GM18519 (cell line): ENCODE data around the gene GRIK1.

Experiments used
- ATAC-seq: cut with Tn5 transposase; IDR thresholded peaks from one replicate; pipeline ENCODE4 v1.9.1; 2021; ENCODE audit warnings: mild to moderate bottlenecking, moderate library complexity; ENCODE audit not compliant: unreplicated experiment, low FRiP score

GRIK1 gene

GRCh38 chr21:29568020-29568697 is 371.6 kb downstream of the GRIK1 start:
- ATAC-seq = no peak

GRCh38 chr21:29557931-29558725 is 381.7 kb downstream of the GRIK1 start:
- no peak for ATAC-seq

GRCh38 chr21:29557200-29557599 is 382.6 kb downstream of the GRIK1 start:
- no peak for ATAC-seq

GRCh38 chr21:29555601-29556000 is 384.2 kb downstream of the GRIK1 start:
- no peak for ATAC-seq

GRCh38 chr21:29550205-29550604 is 389.6 kb downstream of the GRIK1 start:
- ATAC-seq = no peak

- no peak for ATAC-seq
Observed at GRCh38 chr21:29549614-29550013, 390.2 kb downstream of the GRIK1 start.

- ATAC-seq = no peak
Observed at GRCh38 chr21:29547998-29548397, 391.8 kb downstream of the GRIK1 start.

GRCh38 chr21:29546071-29546470 is 393.7 kb downstream of the GRIK1 start:
- ATAC-seq = no peak

GRCh38 chr21:29540289-29540688 is 399.5 kb downstream of the GRIK1 start:
- no peak for ATAC-seq

- ATAC-seq = no peak
Observed at GRCh38 chr21:29538115-29538514, 401.7 kb downstream of the GRIK1 start.

- no peak for ATAC-seq
Observed at GRCh38 chr21:29534448-29534847, 405.3 kb downstream of the GRIK1 start.

- ATAC-seq = no peak
Observed at GRCh38 chr21:29529139-29529538, 410.7 kb downstream of the GRIK1 start.

GRCh38 chr21:29526545-29526944 is 413.3 kb downstream of the GRIK1 start:
- ATAC-seq = no peak

GRCh38 chr21:29524055-29524454 is 415.7 kb downstream of the GRIK1 start:
- no peak for ATAC-seq

- ATAC-seq = no peak
Observed at GRCh38 chr21:29523646-29524045, 416.1 kb downstream of the GRIK1 start.

- ATAC-seq = no peak
Observed at GRCh38 chr21:29521872-29522271, 417.9 kb downstream of the GRIK1 start.

- ATAC-seq = no peak
Observed at GRCh38 chr21:29520171-29520570, 419.6 kb downstream of the GRIK1 start.

GRCh38 chr21:29514652-29515247 is 425.0 kb downstream of the GRIK1 start:
- no peak for ATAC-seq

- no peak for ATAC-seq
Observed at GRCh38 chr21:29513535-29513934, 426.3 kb downstream of the GRIK1 start.

GRCh38 chr21:29511096-29511495 is 428.7 kb downstream of the GRIK1 start:
- no peak for ATAC-seq

GRCh38 chr21:29509121-29509520 is 430.7 kb downstream of the GRIK1 start:
- ATAC-seq = no peak

- ATAC-seq = no peak
Observed at GRCh38 chr21:29508301-29508700, 431.5 kb downstream of the GRIK1 start.
